Ureter (tissue), 1 donor: ENCODE data around the gene SMIM36. TPM values are rescaled to one million over a fixed set of nuclear protein-coding genes. Genes with fewer than 3 reads are reported as not detected.
"Not testable (repeated sequence)": the region's sequence is repeated elsewhere in the genome, so short reads cannot be mapped to it uniquely, and the experiment has no call there.

Source experiments
- DNase-seq: peaks from one replicate; pipeline ENCODE4 v3.0.0-alpha.2; 2020; ENCODE audit warnings: low spot score
- total RNA-seq: library from RNA; stranded (reverse); gene quantifications from one replicate; pipeline ENCODE4 v1.2.4, GENCODE V29; 2023
- donor health status: DM: yes; HTN: yes; CAD: no.

Gene SMIM36
- total RNA-seq, 1 donor from 2014 or later = not detected

- DNase-seq = no peak
Observed at GRCh38 chr17:55433629-55434422, 77.4 kb downstream of the SMIM36 start.

- no peak for DNase-seq
Observed at GRCh38 chr17:55433029-55433628, 78.1 kb downstream of the SMIM36 start.

GRCh38 chr17:55432358-55433028, 78.8 kb downstream of the SMIM36 start:
- no peak for DNase-seq

GRCh38 chr17:55431914-55432313, 79.3 kb downstream of the SMIM36 start:
- not testable (repeated sequence) for DNase-seq

GRCh38 chr17:55430541-55431288, 80.5 kb downstream of the SMIM36 start:
- no peak for DNase-seq

GRCh38 chr17:55427587-55427882, 83.7 kb downstream of the SMIM36 start:
- DNase-seq = no peak

- DNase-seq = no peak
Observed at GRCh38 chr17:55426851-55427586, 84.2 kb downstream of the SMIM36 start.

GRCh38 chr17:55424893-55425540, 86.2 kb downstream of the SMIM36 start:
- no peak for DNase-seq

- DNase-seq = no peak
Observed at GRCh38 chr17:55423535-55423934, 87.7 kb downstream of the SMIM36 start.

GRCh38 chr17:55422828-55423164, 88.5 kb downstream of the SMIM36 start:
- DNase-seq = not testable (repeated sequence)

GRCh38 chr17:55421179-55421934, 89.9 kb downstream of the SMIM36 start, which contains the start of gene MMD:
Gene MMD, minus strand, starts transcription at chr17:55421835. Its CDS starts 140 bp downstream, at chr17:55421695.
- DNase-seq = peak; percentile 53

GRCh38 chr17:55420776-55421178, 90.5 kb downstream of the SMIM36 start:
- DNase-seq = peak; percentile 64

- DNase-seq = no peak
Observed at GRCh38 chr17:55420067-55420775, 91.0 kb downstream of the SMIM36 start.

GRCh38 chr17:55418369-55419268, 92.6 kb downstream of the SMIM36 start:
- DNase-seq = no peak

GRCh38 chr17:55417411-55418268, 93.6 kb downstream of the SMIM36 start:
- no peak for DNase-seq

- DNase-seq = no peak
Observed at GRCh38 chr17:55416470-55417052, 94.7 kb downstream of the SMIM36 start.

GRCh38 chr17:55416000-55416399, 95.3 kb downstream of the SMIM36 start:
- no peak for DNase-seq
